IPS DF 6.9 (cell line): ENCODE results near the gene AFDN.
"Not testable (repeated sequence)": the region's sequence is repeated elsewhere in the genome, so short reads cannot be mapped to it uniquely, and the experiment has no call there.

Experiments
- DNase-seq: peaks from one replicate; pipeline ENCODE4 v3.0.0-alpha.2; 2013; ENCODE audit warnings: low read depth, low spot score
- H3K27ac ChIP-seq: one replicate; pipeline ENCODE4 v1.5.1; 2013; ENCODE audit warnings: low read length, control low read depth
- H3K27me3 ChIP-seq: 2 replicates; pipeline ENCODE4 v1.6.1; 2013; ENCODE audit warnings: mild to moderate bottlenecking, low read length; ENCODE audit not compliant: control insufficient read depth, insufficient read depth
- H3K36me3 ChIP-seq: 2 replicates; pipeline ENCODE4 v1.6.1; 2013; ENCODE audit warnings: low read length; ENCODE audit not compliant: control insufficient read depth, insufficient read depth
- H3K4me1 ChIP-seq: 2 replicates; pipeline ENCODE4 v1.6.1; 2013; ENCODE audit warnings: low read length; ENCODE audit not compliant: control insufficient read depth, insufficient read depth
- H3K4me3 ChIP-seq: 2 replicates; pipeline ENCODE4 v1.5.1; 2013; ENCODE audit warnings: mild to moderate bottlenecking, low read length
- H3K9me3 ChIP-seq: 2 replicates; pipeline ENCODE4 v1.6.1; 2013; ENCODE audit warnings: low read length, inconsistent platforms; ENCODE audit not compliant: control insufficient read depth, insufficient read depth
- WGBS: extraction: QIAGEN DNeasy Blood & Tissue Kit; methylation state at CpG from one replicate; pipeline ENCODE4 v1.1.7; 2013; ENCODE audit warnings: mixed read lengths, missing lambda C conversion rate; ENCODE audit not compliant: insufficient read length, insufficient coverage; 5-methylcytosine and 5-hydroxymethylcytosine counted together

AFDN gene

GRCh38 chr6:167996424-167997199, 169.9 kb downstream of the AFDN start:
- Histone ChIP-seq H3K4me1 (peaks cover 3% of the 10 kb centered on the region; the same call in 1 of the 2 replicates), H3K36me3 (no peaks in the 10 kb centered on the region), H3K27ac (no peak overlapping the region), H3K4me3 (no peak overlapping the region), H3K27me3 (no peaks in the 10 kb centered on the region), H3K9me3 (no peaks in the 10 kb centered on the region)
- WGBS = no CpG with 5 or more reads among the region's 43 CpGs
- no peak for DNase-seq

DNA sequence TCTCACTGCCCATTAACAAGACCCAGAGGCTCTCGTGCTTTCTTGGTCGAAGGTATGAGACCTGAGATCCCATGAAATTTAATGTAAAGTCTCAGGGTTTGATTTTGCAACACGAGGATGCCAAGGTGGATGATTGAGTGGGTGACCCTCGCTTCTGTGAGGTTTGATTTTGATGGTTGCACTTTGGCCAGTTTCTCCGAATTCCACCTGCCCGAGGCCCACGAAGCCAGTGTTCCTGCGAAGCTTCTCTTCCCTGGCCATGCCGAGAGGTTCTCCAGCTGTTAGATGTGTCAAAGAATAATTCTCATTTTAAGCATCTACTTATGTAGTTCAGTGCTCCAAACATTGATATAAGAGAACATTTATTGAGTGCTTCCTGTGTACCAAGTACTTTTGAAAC, 170.9 kb downstream of the AFDN start, which contains the start of gene KIF25:
TSS of gene KIF25 (plus strand) at position 30 of the 400 bp plus-strand sequence. CDS start 31,915 bp downstream, outside the sequence.
- Histone ChIP-seq H3K4me3 (no peak within 1 kb of the TSS), H3K4me1 (peaks cover 3% of the 10 kb centered on the region; the same call in 1 of the 2 replicates), H3K36me3 (no peaks in the 10 kb centered on the region), H3K27ac (no peak within 1 kb of the TSS), H3K9me3 (no peaks in the 10 kb centered on the region), H3K27me3 (no peaks in the 10 kb centered on the region)
- no CpG with 5 or more reads among the region's 9 CpGs for WGBS
- DNase-seq = no peak

GRCh38 chr6:167998215-167998614, 171.5 kb downstream of the AFDN start:
- Histone ChIP-seq H3K9me3 (no peaks in the 10 kb centered on the region), H3K36me3 (no peaks in the 10 kb centered on the region), H3K27me3 (no peaks in the 10 kb centered on the region), H3K4me1 (peaks cover 3% of the 10 kb centered on the region; the same call in 1 of the 2 replicates), H3K4me3 (no peak overlapping the region), H3K27ac (no peak overlapping the region)
- no CpG with 5 or more reads among the region's 5 CpGs for WGBS
- DNase-seq = no peak

DNA sequence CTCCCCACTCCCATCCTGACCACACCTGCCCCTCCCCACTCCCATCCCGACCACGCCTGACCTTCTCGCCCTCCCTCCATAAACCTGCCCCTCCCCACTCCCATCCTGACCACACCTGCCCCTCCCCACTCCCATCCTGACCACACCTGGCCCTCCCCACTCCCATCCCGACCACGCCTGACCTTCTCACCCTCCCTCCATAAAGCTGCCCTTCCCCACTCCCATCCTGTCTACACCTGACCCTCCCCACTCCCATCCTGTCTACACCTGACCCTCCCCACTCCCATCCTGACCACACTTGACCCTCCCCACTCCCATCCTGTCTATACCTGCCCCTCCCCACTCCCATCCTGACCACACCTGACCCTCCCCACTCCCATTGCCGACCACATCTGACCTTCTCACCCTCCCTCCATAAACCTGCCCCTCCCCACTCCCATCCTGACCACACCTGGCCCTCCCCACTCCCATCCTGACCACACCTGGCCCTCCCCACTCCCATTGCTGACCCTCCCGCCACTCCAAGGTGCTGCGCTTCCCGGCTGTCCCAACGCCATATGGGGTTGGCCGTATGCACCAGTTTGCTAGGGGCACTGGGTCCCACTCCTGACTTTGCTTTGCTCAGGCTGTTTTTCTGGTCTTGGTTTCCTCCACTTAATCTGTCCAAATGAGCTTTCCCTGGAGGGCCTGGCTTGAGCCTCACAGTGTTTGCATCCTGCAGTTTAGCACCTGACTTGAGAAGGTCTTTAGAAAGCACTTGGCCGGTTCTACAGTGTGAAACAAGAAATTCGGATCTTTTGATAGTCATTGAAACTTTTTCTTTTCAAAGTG, 173.7 kb downstream of the AFDN start:
- Histone ChIP-seq H3K27me3 (no peaks in the 10 kb centered on the region), H3K9me3 (no peaks in the 10 kb centered on the region), H3K27ac (no peak overlapping the region), H3K4me1 (peaks cover 2% of the 10 kb centered on the region; the same call in 1 of the 2 replicates), H3K4me3 (no peak overlapping the region), H3K36me3 (peaks cover 3% of the 10 kb centered on the region; the same call in 1 of the 2 replicates)
- no CpG with 5 or more reads among the region's 13 CpGs for WGBS
- DNase-seq = no peak

GRCh38 chr6:168001029-168001332, 174.3 kb downstream of the AFDN start:
- no peaks in the 10 kb centered on the region for H3K9me3 ChIP-seq
- peaks cover 3% of the 10 kb centered on the region; the same call in 1 of the 2 replicates for H3K36me3 ChIP-seq
- no peak overlapping the region for H3K4me3 ChIP-seq
- H3K4me1 ChIP-seq = peaks cover 2% of the 10 kb centered on the region; the same call in 1 of the 2 replicates
- H3K27ac ChIP-seq = no peak overlapping the region
- H3K27me3 ChIP-seq = no peaks in the 10 kb centered on the region
- no peak for DNase-seq
- no CpG with 5 or more reads among the region's 10 CpGs for WGBS

DNA sequence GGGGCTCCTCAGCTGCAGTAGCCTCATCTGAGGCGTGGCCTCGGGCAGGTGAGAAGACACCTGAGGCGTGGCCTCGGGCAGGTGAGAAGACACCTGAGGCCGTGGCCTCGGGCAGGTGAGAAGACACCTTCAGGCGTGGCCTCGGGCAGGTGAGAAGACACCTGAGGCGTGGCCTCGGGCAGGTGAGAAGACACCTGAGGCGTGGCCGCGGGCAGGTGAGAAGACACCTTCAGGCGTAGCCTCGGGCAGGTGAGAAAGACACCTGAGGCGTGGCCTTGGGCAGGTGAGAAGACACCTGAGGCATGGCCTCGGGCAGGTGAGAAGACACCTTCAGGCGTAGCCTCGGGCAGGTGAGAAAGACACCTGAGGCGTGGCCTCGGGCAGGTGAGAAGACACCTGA, 174.8 kb downstream of the AFDN start:
- not testable (repeated sequence) for H3K4me3 ChIP-seq, H3K27ac ChIP-seq, H3K4me1 ChIP-seq, H3K36me3 ChIP-seq, DNase-seq, H3K9me3 ChIP-seq, H3K27me3 ChIP-seq
- WGBS = no CpG with 5 or more reads among the region's 21 CpGs

GRCh38 chr6:168002804-168003203, 176.1 kb downstream of the AFDN start:
- Histone ChIP-seq H3K27ac (no peak overlapping the region), H3K4me3 (no peak overlapping the region), H3K9me3 (no peaks in the 10 kb centered on the region), H3K4me1 (no peaks in the 10 kb centered on the region), H3K36me3 (peaks cover 3% of the 10 kb centered on the region; the same call in 1 of the 2 replicates), H3K27me3 (no peaks in the 10 kb centered on the region)
- DNase-seq = no peak
- no CpG with 5 or more reads among the region's 6 CpGs for WGBS

DNA sequence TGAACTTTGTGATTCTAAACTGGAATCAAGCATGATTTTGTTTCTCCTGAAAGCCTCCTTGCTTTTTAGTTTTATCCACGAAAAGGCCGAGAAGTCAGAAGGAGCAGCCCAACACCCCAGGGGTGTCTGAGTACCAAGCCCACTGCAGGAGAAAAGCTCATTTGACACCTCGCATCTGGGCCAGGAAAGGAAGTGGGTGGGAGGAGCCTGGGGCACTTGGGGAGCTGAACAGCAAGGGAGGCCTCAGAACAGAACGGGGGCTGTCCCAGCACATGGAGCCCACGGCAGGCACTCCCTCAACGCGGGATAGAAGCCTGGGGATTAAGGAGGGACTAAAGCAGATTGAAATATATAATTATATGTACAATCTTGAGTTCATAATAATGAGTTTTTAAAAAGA, 177.3 kb downstream of the AFDN start:
- Histone ChIP-seq H3K4me1 (no peaks in the 10 kb centered on the region), H3K27me3 (no peaks in the 10 kb centered on the region), H3K9me3 (no peaks in the 10 kb centered on the region), H3K4me3 (no peak overlapping the region), H3K27ac (no peak overlapping the region), H3K36me3 (peaks cover 3% of the 10 kb centered on the region; the same call in 1 of the 2 replicates)
- DNase-seq = no peak
- no CpG with 5 or more reads among the region's 7 CpGs for WGBS

- H3K27ac ChIP-seq = no peak overlapping the region
- H3K4me3 ChIP-seq = no peak overlapping the region
- peaks cover 3% of the 10 kb centered on the region; the same call in 1 of the 2 replicates for H3K36me3 ChIP-seq
- no peaks in the 10 kb centered on the region for H3K9me3 ChIP-seq
- WGBS = no CpG with 5 or more reads among the region's 11 CpGs
- H3K4me1 ChIP-seq = no peaks in the 10 kb centered on the region
- no peak for DNase-seq
- H3K27me3 ChIP-seq = no peaks in the 10 kb centered on the region
These were observed 178.2 kb downstream of the AFDN start for GRCh38 chr6:168004945-168005344.

- no peak overlapping the region for H3K4me3 ChIP-seq
- no CpG with 5 or more reads among the region's 6 CpGs for WGBS
- H3K27ac ChIP-seq = no peak overlapping the region
- DNase-seq = no peak
- H3K36me3 ChIP-seq = peaks cover 3% of the 10 kb centered on the region; the same call in 1 of the 2 replicates
- H3K9me3 ChIP-seq = no peaks in the 10 kb centered on the region
- H3K27me3 ChIP-seq = no peaks in the 10 kb centered on the region
- no peaks in the 10 kb centered on the region for H3K4me1 ChIP-seq
These were observed 179.1 kb downstream of the AFDN start for GRCh38 chr6:168005796-168006195.
